GM23338 (cell line): ENCODE measurements around the gene CKM. TPM values are rescaled to one million over a fixed set of nuclear protein-coding genes. Genes with fewer than 3 reads are reported as not detected.
"Not testable (repeated sequence)": the region's sequence is repeated elsewhere in the genome, so short reads cannot be mapped to it uniquely, and the experiment has no call there.

Experiments used
- ATAC-seq: fragments of 200-7000 bp; cut with Tn5 transposase; 3 replicates; pipeline ENCODE4 v1.9.1; 2020
- DNase-seq: peaks from one replicate; pipeline ENCODE4 v3.0.0-alpha.2; 2015; ENCODE audit warnings: low spot score
- H2AFZ ChIP-seq: fragments of 200-600 bp; sonication (generic); 2 replicates; pipeline ENCODE4 v1.8.0; 2016; ENCODE audit warnings: antibody characterized with exemption, mild to moderate bottlenecking, moderate library complexity
- H3F3A ChIP-seq: fragments of 200-600 bp; sonication (generic); replicated peaks from 2 replicates; pipeline ENCODE4 v1.8.0; 2017; ENCODE audit warnings: antibody characterized with exemption, mixed run types, low read depth
- H3K27ac ChIP-seq: fragments of 200-600 bp; sonication (generic); 2 replicates; pipeline ENCODE4 v1.6.1; 2016; ENCODE audit warnings: low read depth
- H3K27me3 ChIP-seq: fragments of 200-600 bp; sonication (generic); 2 replicates; pipeline ENCODE4 v1.8.0; 2016; ENCODE audit warnings: mild to moderate bottlenecking, mixed run types, moderate library complexity; ENCODE audit not compliant: insufficient read depth
- H3K36me3 ChIP-seq: fragments of 200-600 bp; sonication (generic); 2 replicates; pipeline ENCODE4 v1.8.0; 2016; ENCODE audit warnings: mild to moderate bottlenecking; ENCODE audit not compliant: insufficient read depth
- H3K4me1 ChIP-seq: fragments of 200-600 bp; sonication (generic); 2 replicates; pipeline ENCODE4 v1.8.0; 2016; ENCODE audit warnings: mild to moderate bottlenecking, moderate library complexity; ENCODE audit not compliant: insufficient read depth
- H3K4me2 ChIP-seq: fragments of 200-600 bp; sonication (generic); 2 replicates; pipeline ENCODE4 v1.7.1; 2017; ENCODE audit warnings: mixed run types
- H3K4me3 ChIP-seq: fragments of 200-600 bp; sonication (generic); 2 replicates; pipeline ENCODE4 v1.6.1; 2016; ENCODE audit warnings: mixed run types
- H3K79me2 ChIP-seq: fragments of 200-600 bp; sonication (generic); replicated peaks from 2 replicates; pipeline ENCODE4 v1.8.0; 2017; ENCODE audit warnings: mild to moderate bottlenecking; ENCODE audit not compliant: insufficient read depth
- H3K9me2 ChIP-seq: fragments of 200-600 bp; sonication (generic); 2 replicates; pipeline ENCODE4 v1.8.0; 2017; ENCODE audit not compliant: insufficient read depth
- H4K20me1 ChIP-seq: fragments of 200-600 bp; sonication (generic); replicated peaks from 2 replicates; pipeline ENCODE4 v1.8.0; 2017; ENCODE audit warnings: mild to moderate bottlenecking; ENCODE audit not compliant: insufficient read depth
- H3K27ac Mint-ChIP-seq: 2 replicates; pipeline ENCODE4 v1.8.0; 2020; ENCODE audit warnings: inconsistent platforms, mild to moderate bottlenecking, moderate library complexity, mixed read lengths
- H3K27me3 Mint-ChIP-seq: 3 replicates; pipeline ENCODE4 v1.8.0; 2022; ENCODE audit warnings: low read depth, mild to moderate bottlenecking, moderate library complexity, mixed read lengths, inconsistent platforms; ENCODE audit not compliant: insufficient read depth, poor library complexity
- H3K36me3 Mint-ChIP-seq: 3 replicates; pipeline ENCODE4 v1.8.0; 2021; ENCODE audit warnings: low read depth, mild to moderate bottlenecking, inconsistent platforms, moderate library complexity, mixed read lengths
- H3K4me1 Mint-ChIP-seq: 3 replicates; pipeline ENCODE4 v1.8.0; 2020; ENCODE audit warnings: mild to moderate bottlenecking, inconsistent platforms, mixed read lengths
- H3K4me3 Mint-ChIP-seq: 3 replicates; pipeline ENCODE4 v1.8.0; 2021; ENCODE audit warnings: moderate library complexity, mild to moderate bottlenecking, inconsistent platforms, mixed read lengths
- H3K9me3 Mint-ChIP-seq: 3 replicates; pipeline ENCODE4 v1.8.0; 2020; ENCODE audit warnings: moderate library complexity, mild to moderate bottlenecking, inconsistent platforms, mixed read lengths
- ETS1 ChIP-seq: IDR thresholded peaks from 2 replicates; pipeline ENCODE4 v1.6.1; 2016; ENCODE audit warnings: antibody characterized with exemption
- EZH2 ChIP-seq: fragments of 200-600 bp; sonication (generic); IDR thresholded peaks from one replicate; pipeline ENCODE4 v1.8.0; 2017; ENCODE audit warnings: antibody characterized with exemption, mild to moderate bottlenecking, low read depth; ENCODE audit not compliant: unreplicated experiment
- POLR2AphosphoS5 ChIP-seq: IDR thresholded peaks from 2 replicates; pipeline ENCODE4 v1.6.1; 2016; ENCODE audit warnings: antibody characterized with exemption, low read depth
- ZNF114 ChIP-seq: fragments of 250-450 bp; sonication (Bioruptor Pico); IDR thresholded peaks from 2 replicates; pipeline ENCODE4 v1.5.0; 2020; ENCODE audit warnings: mild to moderate bottlenecking, moderate library complexity
- ZNF331 ChIP-seq: fragments of 250-450 bp; sonication (Bioruptor Pico); IDR thresholded peaks from 2 replicates; pipeline ENCODE4 v1.5.0; 2020; ENCODE audit warnings: low read depth, mild to moderate bottlenecking, moderate library complexity
- polyA plus RNA-seq: library from polyadenylated mRNA; unstranded; fragments of >200 nt; fragmentation: Nextera tagmentation; extraction: Ambion mirVana; gene quantifications from 2 replicates; pipeline ENCODE4 v1.2.1, GENCODE V29; 2016
- total RNA-seq: library from RNA; depleted of rRNA; stranded (reverse); fragments of >200 nt; shearing (Covaris generic); gene quantifications from 2 replicates; pipeline ENCODE4 v1.2.3, GENCODE V29; 2014
- TF ChIP-seq, protein P1 (sequence below), 2 experiments: fragments of 200-600 bp in 1 of 2; sonication (generic) in 1 of 2; conservative IDR thresholded peaks; 2 replicates each; pipeline versions ENCODE4 v1.5.1 to v1.6.1; 2016 to 2017; ENCODE audit warnings: antibody characterized with exemption in 2 of 2, low read depth in 2 of 2, mild to moderate bottlenecking in 2 of 2, moderate library complexity in 1 of 2
- TF ChIP-seq, protein P2 (sequence below): IDR thresholded peaks from one replicate; pipeline ENCODE4 v1.6.1; 2018; ENCODE audit warnings: antibody characterized with exemption; ENCODE audit not compliant: unreplicated experiment

Gene CKM
- total and polyA plus RNA-seq, 2 experiments from 2014 or later = not detected

DNA sequence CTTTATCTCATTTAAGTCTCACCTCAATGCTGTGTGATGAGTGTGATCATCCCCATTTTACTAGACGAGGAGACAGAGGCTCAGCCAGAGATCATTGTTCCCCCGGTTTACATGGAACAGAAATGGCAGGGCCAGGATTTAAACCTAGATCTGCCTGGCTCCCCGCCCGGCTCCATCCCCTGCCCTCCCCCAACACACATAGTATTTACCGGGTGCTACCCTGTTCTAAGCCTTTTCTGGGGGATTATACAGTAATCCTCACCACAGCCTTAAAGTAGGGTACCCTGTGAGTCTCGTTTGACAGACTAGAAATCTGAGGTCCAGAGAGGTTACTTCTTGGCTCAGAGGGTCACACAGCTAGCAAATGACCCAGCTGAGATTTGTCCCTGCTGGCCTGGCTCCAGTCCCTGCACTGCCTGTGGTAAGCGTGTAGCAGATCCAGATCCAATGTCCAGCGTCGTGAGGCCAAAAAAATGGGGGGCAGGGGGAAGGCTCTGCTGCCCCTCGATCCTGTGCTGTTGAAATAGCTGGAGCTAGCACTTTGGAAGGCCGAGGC lies 14.1 kb upstream of the CKM start:
- no peak overlapping the region; the same call in 2 of the 3 replicates for H3K4me3 Mint-ChIP-seq
- no peaks in the 10 kb centered on the region for H3K4me1 ChIP-seq
- peaks cover 18% of the 10 kb centered on the region for H3K27me3 ChIP-seq
- H3K9me2 ChIP-seq = no peaks in the 10 kb centered on the region
- TF ChIP-seq ZNF331 = no peak
- no peak for TF ChIP-seq POLR2AphosphoS5
- no peak for TF ChIP-seq ETS1
- TF ChIP-seq EZH2 = no peak
- TF ChIP-seq, protein P1, sequence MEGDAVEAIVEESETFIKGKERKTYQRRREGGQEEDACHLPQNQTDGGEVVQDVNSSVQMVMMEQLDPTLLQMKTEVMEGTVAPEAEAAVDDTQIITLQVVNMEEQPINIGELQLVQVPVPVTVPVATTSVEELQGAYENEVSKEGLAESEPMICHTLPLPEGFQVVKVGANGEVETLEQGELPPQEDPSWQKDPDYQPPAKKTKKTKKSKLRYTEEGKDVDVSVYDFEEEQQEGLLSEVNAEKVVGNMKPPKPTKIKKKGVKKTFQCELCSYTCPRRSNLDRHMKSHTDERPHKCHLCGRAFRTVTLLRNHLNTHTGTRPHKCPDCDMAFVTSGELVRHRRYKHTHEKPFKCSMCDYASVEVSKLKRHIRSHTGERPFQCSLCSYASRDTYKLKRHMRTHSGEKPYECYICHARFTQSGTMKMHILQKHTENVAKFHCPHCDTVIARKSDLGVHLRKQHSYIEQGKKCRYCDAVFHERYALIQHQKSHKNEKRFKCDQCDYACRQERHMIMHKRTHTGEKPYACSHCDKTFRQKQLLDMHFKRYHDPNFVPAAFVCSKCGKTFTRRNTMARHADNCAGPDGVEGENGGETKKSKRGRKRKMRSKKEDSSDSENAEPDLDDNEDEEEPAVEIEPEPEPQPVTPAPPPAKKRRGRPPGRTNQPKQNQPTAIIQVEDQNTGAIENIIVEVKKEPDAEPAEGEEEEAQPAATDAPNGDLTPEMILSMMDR (conservative IDR thresholded peaks at IDR 0.05; ENCODE audit: low read depth in 2 of 2) = no peak
- TF ChIP-seq, protein P2, sequence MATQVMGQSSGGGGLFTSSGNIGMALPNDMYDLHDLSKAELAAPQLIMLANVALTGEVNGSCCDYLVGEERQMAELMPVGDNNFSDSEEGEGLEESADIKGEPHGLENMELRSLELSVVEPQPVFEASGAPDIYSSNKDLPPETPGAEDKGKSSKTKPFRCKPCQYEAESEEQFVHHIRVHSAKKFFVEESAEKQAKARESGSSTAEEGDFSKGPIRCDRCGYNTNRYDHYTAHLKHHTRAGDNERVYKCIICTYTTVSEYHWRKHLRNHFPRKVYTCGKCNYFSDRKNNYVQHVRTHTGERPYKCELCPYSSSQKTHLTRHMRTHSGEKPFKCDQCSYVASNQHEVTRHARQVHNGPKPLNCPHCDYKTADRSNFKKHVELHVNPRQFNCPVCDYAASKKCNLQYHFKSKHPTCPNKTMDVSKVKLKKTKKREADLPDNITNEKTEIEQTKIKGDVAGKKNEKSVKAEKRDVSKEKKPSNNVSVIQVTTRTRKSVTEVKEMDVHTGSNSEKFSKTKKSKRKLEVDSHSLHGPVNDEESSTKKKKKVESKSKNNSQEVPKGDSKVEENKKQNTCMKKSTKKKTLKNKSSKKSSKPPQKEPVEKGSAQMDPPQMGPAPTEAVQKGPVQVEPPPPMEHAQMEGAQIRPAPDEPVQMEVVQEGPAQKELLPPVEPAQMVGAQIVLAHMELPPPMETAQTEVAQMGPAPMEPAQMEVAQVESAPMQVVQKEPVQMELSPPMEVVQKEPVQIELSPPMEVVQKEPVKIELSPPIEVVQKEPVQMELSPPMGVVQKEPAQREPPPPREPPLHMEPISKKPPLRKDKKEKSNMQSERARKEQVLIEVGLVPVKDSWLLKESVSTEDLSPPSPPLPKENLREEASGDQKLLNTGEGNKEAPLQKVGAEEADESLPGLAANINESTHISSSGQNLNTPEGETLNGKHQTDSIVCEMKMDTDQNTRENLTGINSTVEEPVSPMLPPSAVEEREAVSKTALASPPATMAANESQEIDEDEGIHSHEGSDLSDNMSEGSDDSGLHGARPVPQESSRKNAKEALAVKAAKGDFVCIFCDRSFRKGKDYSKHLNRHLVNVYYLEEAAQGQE = no peak
- no peak for TF ChIP-seq ZNF114 (CRISPR knock-in tag)
- peaks cover 2% of the 10 kb centered on the region; the same call in 1 of the 3 replicates for H3K4me1 Mint-ChIP-seq
- no peak overlapping the region for H3K27ac Mint-ChIP-seq
- H4K20me1 ChIP-seq = no peaks in the 10 kb centered on the region
- H3K4me3 ChIP-seq = no peak overlapping the region
- no peak overlapping the region for H3K4me2 ChIP-seq
- ATAC-seq (no peak), DNase-seq (no peak)
- H2AFZ ChIP-seq = 0 out of 2 replicates have a peak overlapping the region, but pooled peaks have one; percentile 59
- H3K79me2 ChIP-seq = no peaks in the 10 kb centered on the region
- H3F3A ChIP-seq = peaks cover 10% of the 10 kb centered on the region; the same call in 1 of the 2 replicates
- H3K27me3 Mint-ChIP-seq = peaks cover 12% of the 10 kb centered on the region
- no peak overlapping the region for H3K27ac ChIP-seq
- H3K36me3 ChIP-seq = no peaks in the 10 kb centered on the region
- no peaks in the 10 kb centered on the region for H3K9me3 Mint-ChIP-seq
- peaks cover 3% of the 10 kb centered on the region; the same call in 2 of the 3 replicates for H3K36me3 Mint-ChIP-seq

- not testable (repeated sequence) for H3F3A ChIP-seq, DNase-seq, H3K36me3 Mint-ChIP-seq, H3K27ac ChIP-seq, H3K4me1 Mint-ChIP-seq, H3K27ac Mint-ChIP-seq, ATAC-seq, H3K4me3 ChIP-seq, H4K20me1 ChIP-seq, H3K4me1 ChIP-seq, H3K9me3 Mint-ChIP-seq, H3K9me2 ChIP-seq, H2AFZ ChIP-seq, H3K27me3 ChIP-seq, H3K4me3 Mint-ChIP-seq, H3K79me2 ChIP-seq, H3K36me3 ChIP-seq, H3K4me2 ChIP-seq
- H3K27me3 Mint-ChIP-seq = peaks cover 12% of the 10 kb centered on the region
Observed at GRCh38 chr19:45334881-45335280, 12.2 kb upstream of the CKM start.
